SK-N-MC (cell line): ENCODE measurements around the gene NR2F2.

Experiments
- DNase-seq: peaks from one replicate; pipeline ENCODE4 v3.0.0-alpha.2; 2011; ENCODE audit warnings: low read depth, low spot score
- H3K27ac ChIP-seq: fragments of 200-600 bp; sonication (generic); 2 replicates; pipeline ENCODE4 v1.5.1; 2016; ENCODE audit warnings: mixed run types
- H3K36me3 ChIP-seq: fragments of 200-600 bp; sonication (generic); 2 replicates; pipeline ENCODE4 v1.6.1; 2017; ENCODE audit warnings: antibody characterized with exemption, low read length, mixed read lengths; ENCODE audit not compliant: insufficient read depth
- H3K4me3 ChIP-seq: fragments of 200-600 bp; sonication (generic); 2 replicates; pipeline ENCODE4 v1.5.1; 2016
- H3K9ac ChIP-seq: fragments of 200-600 bp; sonication (generic); 2 replicates; pipeline ENCODE4 v1.8.0; 2017; ENCODE audit warnings: mixed run types, mixed read lengths; ENCODE audit not compliant: insufficient read length
- H3K9me3 ChIP-seq: fragments of 200-600 bp; sonication (generic); 2 replicates; pipeline ENCODE4 v1.6.1; 2017; ENCODE audit warnings: low read depth, mild to moderate bottlenecking, antibody characterized with exemption, low read length, moderate library complexity, mixed read lengths
- EZH2 ChIP-seq: fragments of 200-600 bp; sonication (generic); IDR thresholded peaks from one replicate; pipeline ENCODE4 v1.6.1; 2017; ENCODE audit warnings: antibody characterized with exemption
- FOXP2 ChIP-seq: optimal IDR thresholded peaks from 2 replicates; pipeline ENCODE3; 2011; ENCODE audit warnings: mild to moderate bottlenecking, moderate library complexity; ENCODE audit not compliant: insufficient read depth; ENCODE audit errors: extremely low read length, control extremely low read depth
- POLR2AphosphoS5 ChIP-seq: IDR thresholded peaks from 2 replicates; pipeline ENCODE4 v1.6.1; 2012; ENCODE audit warnings: mild to moderate bottlenecking, low read depth, low read length, borderline replicate concordance

NR2F2 gene

GRCh38 chr15:96312641-96313335 lies 17.7 kb upstream of the NR2F2 start:
- Histone ChIP-seq H3K36me3 (no peaks in the 10 kb centered on the region), H3K9me3 (no peaks in the 10 kb centered on the region), H3K4me3 (no peak overlapping the region), H3K27ac (no peak overlapping the region), H3K9ac (no peak overlapping the region)
- TF ChIP-seq FOXP2 (no peak), EZH2 (no peak), POLR2AphosphoS5 (no peak)
- DNase-seq = no peak

- Histone ChIP-seq H3K9me3 (no peaks in the 10 kb centered on the region), H3K9ac (no peak overlapping the region), H3K27ac (no peak overlapping the region), H3K4me3 (no peak overlapping the region), H3K36me3 (no peaks in the 10 kb centered on the region)
- DNase-seq = no peak
- TF ChIP-seq FOXP2 = no peak
- no peak for TF ChIP-seq EZH2
- TF ChIP-seq POLR2AphosphoS5 = no peak
These were observed 16.0 kb upstream of the NR2F2 start for GRCh38 chr15:96314518-96314917.

DNA sequence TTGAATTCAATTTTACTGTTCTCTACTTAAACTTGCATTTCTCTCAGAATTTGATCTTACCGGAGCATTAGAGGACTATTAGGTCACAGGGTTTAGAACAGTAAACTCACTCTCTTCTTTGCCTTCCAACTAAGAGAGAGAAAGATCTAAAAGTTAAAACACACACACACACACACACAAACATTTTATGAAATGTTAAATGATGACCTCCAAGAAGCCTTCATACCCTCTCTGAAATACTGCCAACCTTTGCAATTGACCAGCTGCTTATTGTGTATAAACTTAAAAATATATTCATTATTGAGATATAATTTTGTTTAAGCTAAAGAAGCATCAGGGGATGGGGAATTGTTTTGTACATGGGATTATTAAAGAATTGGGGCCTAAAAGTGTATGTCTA lies 15.5 kb upstream of the NR2F2 start:
- no peaks in the 10 kb centered on the region for H3K9me3 ChIP-seq
- DNase-seq = no peak
- H3K36me3 ChIP-seq = no peaks in the 10 kb centered on the region
- H3K27ac ChIP-seq = no peak overlapping the region
- no peak overlapping the region for H3K4me3 ChIP-seq
- no peak overlapping the region for H3K9ac ChIP-seq
- TF ChIP-seq EZH2 = no peak
- no peak for TF ChIP-seq FOXP2
- no peak for TF ChIP-seq POLR2AphosphoS5

- Histone ChIP-seq H3K9ac (peak overlapping the region; percentile 29), H3K4me3 (peak overlapping the region; percentile 36; the same call in 1 of the 2 replicates), H3K9me3 (no peaks in the 10 kb centered on the region), H3K36me3 (no peaks in the 10 kb centered on the region), H3K27ac (0 out of 2 replicates have a peak overlapping the region, but pooled peaks have one; percentile 28)
- TF ChIP-seq EZH2 (no peak), FOXP2 (no peak), POLR2AphosphoS5 (no peak)
- DNase-seq = no peak
These were observed 13.4 kb upstream of the NR2F2 start for GRCh38 chr15:96316953-96317629.

- Histone ChIP-seq H3K27ac (no peak overlapping the region), H3K4me3 (no peak overlapping the region), H3K36me3 (no peaks in the 10 kb centered on the region), H3K9ac (no peak overlapping the region), H3K9me3 (no peaks in the 10 kb centered on the region)
- no peak for DNase-seq
- no peak for TF ChIP-seq EZH2
- no peak for TF ChIP-seq FOXP2
- TF ChIP-seq POLR2AphosphoS5 = no peak
These were observed 10.4 kb upstream of the NR2F2 start for GRCh38 chr15:96320107-96320506.

- H3K9ac ChIP-seq = no peak overlapping the region
- H3K4me3 ChIP-seq = no peak overlapping the region
- no peaks in the 10 kb centered on the region for H3K36me3 ChIP-seq
- TF ChIP-seq EZH2 (no peak), FOXP2 (no peak), POLR2AphosphoS5 (no peak)
- H3K9me3 ChIP-seq = no peaks in the 10 kb centered on the region
- DNase-seq = no peak
- no peak overlapping the region for H3K27ac ChIP-seq
These were observed 9.5 kb upstream of the NR2F2 start for GRCh38 chr15:96320703-96321638.

DNA sequence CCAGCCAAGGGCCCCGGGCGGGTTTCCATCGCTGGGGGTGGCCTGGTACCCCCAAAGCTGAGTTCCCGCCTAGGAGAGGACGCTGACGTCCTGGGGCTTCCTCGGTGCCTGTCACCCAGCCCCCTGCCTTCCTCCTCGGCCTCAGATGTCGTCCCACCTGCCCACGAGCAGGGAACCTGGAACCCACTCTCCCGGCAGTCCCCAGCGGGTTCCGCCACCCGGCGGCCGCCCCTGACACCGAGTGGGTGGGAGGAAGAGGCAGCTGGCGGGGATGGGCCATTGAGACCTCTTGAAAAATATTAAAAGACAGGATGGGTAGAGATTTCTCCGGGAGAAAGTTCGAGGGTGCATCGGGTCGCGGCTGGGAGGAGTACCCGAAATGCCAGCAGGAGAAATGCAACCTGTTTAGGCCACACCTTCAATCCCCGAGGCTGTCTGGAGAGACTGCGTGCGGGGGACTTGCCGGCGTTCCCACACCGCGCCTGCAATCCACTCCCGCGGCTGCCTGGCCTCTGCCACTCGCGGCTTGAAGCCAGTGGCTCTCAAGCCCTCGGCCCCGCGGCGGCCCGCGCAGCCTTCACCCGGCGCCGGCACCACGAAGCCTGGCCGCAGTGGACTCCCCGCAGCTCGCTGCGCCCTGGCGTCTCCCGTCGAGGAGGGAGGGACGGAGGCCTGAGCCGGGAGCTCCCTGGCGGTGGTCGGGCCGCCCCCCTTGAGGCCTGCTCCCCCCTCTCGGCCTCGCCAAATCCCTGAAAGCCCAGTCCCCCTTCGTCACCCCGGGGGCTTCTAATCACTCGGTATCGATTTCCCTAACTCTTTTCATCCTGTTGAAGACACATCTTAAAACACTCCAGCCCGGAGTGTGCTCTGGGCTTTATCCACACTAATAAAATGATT lies 8.6 kb upstream of the NR2F2 start:
- Histone ChIP-seq H3K27ac (no peak overlapping the region), H3K9me3 (no peaks in the 10 kb centered on the region), H3K9ac (no peak overlapping the region), H3K36me3 (no peaks in the 10 kb centered on the region), H3K4me3 (no peak overlapping the region)
- no peak for DNase-seq
- no peak for TF ChIP-seq EZH2
- no peak for TF ChIP-seq POLR2AphosphoS5
- no peak for TF ChIP-seq FOXP2

DNA sequence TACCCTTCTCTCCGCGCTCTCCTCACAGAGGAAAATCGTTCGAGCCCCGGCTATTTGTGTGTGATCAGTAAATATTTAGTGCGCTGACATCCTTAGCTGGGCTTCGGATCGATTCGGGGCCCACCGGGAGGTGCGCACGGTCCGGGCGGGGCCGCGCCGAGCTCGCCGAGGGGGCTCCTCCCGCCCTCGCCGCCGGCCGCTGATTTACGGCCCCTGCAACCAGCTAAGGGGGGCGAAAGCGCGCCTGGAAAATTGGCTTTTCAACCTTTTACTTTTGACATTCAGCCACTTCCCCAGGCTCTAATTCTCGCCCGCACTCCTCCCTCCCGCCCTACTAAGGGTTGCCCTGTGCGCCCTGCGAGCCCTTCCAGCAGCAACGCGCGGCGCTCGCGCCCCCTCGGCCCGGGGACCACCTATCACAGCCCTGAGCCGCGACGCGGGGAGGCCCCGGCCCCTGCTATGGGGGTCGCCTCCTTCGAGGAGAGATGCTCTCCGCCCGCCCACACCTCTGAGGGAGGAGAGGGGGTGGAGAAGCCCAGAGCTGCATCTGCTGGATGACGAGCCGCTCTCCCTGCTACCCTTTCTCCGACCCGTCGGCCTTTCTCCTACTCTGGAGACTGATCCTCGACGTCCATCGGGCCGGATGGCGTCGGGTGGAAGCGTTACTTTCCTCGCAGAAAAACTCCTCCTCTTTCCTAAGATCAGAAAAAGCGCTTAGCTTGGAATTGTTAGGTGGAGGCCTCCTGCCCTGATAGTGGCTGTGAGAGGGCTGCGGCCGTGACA lies 7.8 kb upstream of the NR2F2 start:
- Histone ChIP-seq H3K4me3 (no peak overlapping the region), H3K36me3 (no peaks in the 10 kb centered on the region), H3K27ac (no peak overlapping the region), H3K9ac (no peak overlapping the region), H3K9me3 (no peaks in the 10 kb centered on the region)
- TF ChIP-seq POLR2AphosphoS5 (no peak), EZH2 (no peak), FOXP2 (no peak)
- no peak for DNase-seq
